ENCODE measurements around the gene KAZN. TPM values are rescaled to one million over a fixed set of nuclear protein-coding genes. Genes with fewer than 3 reads are reported as not detected.

KAZN gene
- total RNA-seq, 4 donors from 2014 or later = 9.2 to 30.6 (median 21.2) TPM

DNA sequence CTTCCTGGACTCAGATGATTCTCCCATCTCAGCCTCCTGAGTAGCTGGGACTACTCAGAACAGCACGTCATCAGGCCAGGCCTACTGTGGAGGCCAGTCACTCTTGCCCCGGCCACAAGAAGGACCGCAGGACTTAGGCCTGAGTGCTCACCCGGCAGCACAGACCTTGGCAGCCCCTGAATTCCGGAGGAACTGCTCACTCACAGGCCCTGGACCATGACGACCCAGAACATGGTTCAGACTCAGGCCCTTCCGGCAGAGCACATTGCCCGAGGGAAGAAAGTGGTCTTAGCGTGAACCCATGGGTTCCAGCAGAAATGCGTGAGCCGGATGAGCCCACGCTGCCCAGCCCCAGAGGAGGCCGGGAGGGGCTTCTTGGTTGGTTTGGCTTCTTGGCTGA is 377.8 kb downstream of the KAZN start:
- no peak for TF ChIP-seq CTCF (IDR thresholded peaks at IDR 0.05)
- no peak for ATAC-seq (ENCODE audit: low FRiP score)
- no peak for DNase-seq (ENCODE audit: low spot score)

DNA sequence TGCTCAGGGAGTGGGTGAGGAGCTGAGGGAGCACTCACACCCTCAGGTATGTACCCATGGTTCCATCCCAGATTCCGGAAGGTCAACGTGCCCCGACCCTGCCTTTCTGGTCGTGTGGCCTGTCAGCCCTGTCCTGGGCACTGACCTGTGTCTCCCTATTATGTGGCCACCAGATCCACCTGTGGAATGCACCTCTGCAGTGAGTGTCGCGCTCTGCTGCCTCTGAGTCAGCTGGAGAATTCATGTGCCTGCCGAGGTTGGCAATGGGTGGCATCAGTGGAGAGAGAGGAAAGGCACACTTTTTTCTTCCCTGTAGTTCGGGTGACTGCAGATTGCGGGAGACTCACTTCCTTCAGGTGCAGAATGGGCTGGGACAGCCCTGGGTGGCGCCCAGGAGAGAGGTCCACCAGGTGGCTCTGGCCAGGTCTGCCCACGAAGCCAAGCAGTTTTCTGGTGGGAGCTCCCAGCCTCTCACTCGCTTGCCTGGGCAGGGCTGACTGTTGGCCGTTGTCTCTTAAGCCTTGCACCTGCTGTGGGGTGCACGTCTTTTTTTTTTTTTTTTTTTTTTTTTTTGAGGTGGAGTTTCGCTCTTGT is 378.9 kb downstream of the KAZN start:
- DNase-seq (ENCODE audit: low spot score) (no peak), ATAC-seq (ENCODE audit: low FRiP score) (no peak)
- no peak for TF ChIP-seq CTCF (IDR thresholded peaks at IDR 0.05)

GRCh38 chr1:14980621-14981218 is 382.2 kb downstream of the KAZN start:
- no peak for DNase-seq (ENCODE audit: low spot score)
- no peak for TF ChIP-seq CTCF (IDR thresholded peaks at IDR 0.05)
- no peak for ATAC-seq (ENCODE audit: low FRiP score)

- TF ChIP-seq CTCF (IDR thresholded peaks at IDR 0.05) = no peak
- DNase-seq (ENCODE audit: low spot score) (no peak), ATAC-seq (ENCODE audit: low FRiP score) (no peak)
These were observed 383.5 kb downstream of the KAZN start for GRCh38 chr1:14982029-14982428.

- no peak for TF ChIP-seq CTCF (IDR thresholded peaks at IDR 0.05)
- ATAC-seq (ENCODE audit: low FRiP score) (no peak), DNase-seq (ENCODE audit: low spot score) (no peak)
These were observed 384.8 kb downstream of the KAZN start for GRCh38 chr1:14983277-14983676.

GRCh38 chr1:14986168-14986567 is 387.7 kb downstream of the KAZN start:
- TF ChIP-seq CTCF (IDR thresholded peaks at IDR 0.05) = no peak
- no peak for ATAC-seq (ENCODE audit: low FRiP score)
- no peak for DNase-seq (ENCODE audit: low spot score)

Data from omental fat pad (tissue), 4 donors.